ENCODE measurements around the gene UBE2D3. TPM values are rescaled to one million over a fixed set of nuclear protein-coding genes. Genes with fewer than 3 reads are reported as not detected.
"Not testable (repeated sequence)": the region's sequence is repeated elsewhere in the genome, so short reads cannot be mapped to it uniquely, and the experiment has no call there.

UBE2D3 gene
- total RNA-seq, 2 donors from 2014 or later, result 403 to 450 TPM

GRCh38 chr4:102823897-102824296, 3.5 kb downstream of the UBE2D3 start:
- Mint-ChIP-seq H3K9me3 (no peaks in the 10 kb centered on the region), H3K27me3 (no peaks in the 10 kb centered on the region), H3K4me1 (peaks cover 23% of the 10 kb centered on the region), H3K4me3 (no peak overlapping the region), H3K27ac (peak overlapping the region; percentile 75), H3K36me3 (ENCODE audit: low read depth) (no peaks in the 10 kb centered on the region)
- no peak for ATAC-seq (replicated peaks)

DNA sequence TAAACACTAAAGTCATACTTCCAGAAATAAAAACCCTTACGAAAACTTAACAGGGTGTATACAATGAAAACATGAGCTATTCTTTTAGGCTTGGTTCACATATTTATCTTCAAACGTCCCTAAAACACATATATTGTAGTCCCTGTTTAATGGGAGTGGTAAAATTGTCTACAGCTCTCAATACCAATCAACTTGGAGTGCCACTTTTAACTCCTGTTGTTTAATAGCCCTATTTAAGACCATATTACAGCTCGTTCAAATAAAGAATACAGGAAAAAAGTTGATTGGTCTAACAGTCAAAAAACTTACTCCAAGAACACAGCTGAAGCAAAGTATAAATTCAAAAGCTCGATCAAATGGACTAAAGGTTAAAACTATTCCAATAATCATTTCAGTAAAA, 3.9 kb downstream of the UBE2D3 start:
- Mint-ChIP-seq H3K27me3 (no peaks in the 10 kb centered on the region), H3K4me3 (no peak overlapping the region), H3K4me1 (peaks cover 27% of the 10 kb centered on the region), H3K27ac (peak overlapping the region; percentile 75), H3K9me3 (no peaks in the 10 kb centered on the region), H3K36me3 (ENCODE audit: low read depth) (no peaks in the 10 kb centered on the region)
- ATAC-seq (replicated peaks), result no peak

DNA sequence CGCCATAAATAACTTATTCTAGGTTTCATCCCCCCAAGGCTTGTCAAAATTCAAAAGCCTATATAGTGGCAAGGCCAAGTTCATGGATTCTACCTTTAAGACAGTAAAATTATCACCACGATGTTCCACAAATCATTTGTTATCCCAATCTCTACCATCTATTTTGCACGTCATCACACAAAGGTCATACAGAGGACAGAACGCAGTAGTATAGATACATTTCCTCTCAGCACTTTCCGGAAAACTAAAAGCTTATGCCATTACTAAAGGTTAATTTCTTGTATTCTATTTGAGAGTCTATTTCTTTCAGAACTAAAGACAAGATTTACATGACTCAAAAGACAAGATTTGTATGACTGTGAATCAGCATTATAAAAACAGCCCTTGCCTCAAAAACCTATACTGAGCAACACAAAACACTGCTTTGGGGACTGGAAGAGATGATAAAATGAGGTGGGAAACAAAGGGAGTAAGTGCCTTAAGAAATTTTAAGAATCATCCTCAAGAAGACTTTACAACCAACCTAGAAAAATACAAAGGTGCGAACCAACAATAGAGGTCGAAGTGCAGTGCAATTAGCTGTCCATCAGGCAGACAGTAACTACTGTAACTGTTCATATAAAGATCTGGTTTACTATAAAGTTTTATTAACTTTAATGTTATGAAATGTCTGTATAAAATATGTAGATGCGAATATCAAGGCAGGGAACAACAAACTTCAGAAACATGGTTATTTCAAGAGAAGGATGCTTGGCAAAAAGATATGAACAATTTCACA, 7.6 kb downstream of the UBE2D3 start:
- Mint-ChIP-seq H3K27me3 (no peaks in the 10 kb centered on the region), H3K27ac (peak overlapping the region; percentile 76), H3K9me3 (no peaks in the 10 kb centered on the region), H3K36me3 (ENCODE audit: low read depth) (no peaks in the 10 kb centered on the region), H3K4me3 (no peak overlapping the region), H3K4me1 (peaks cover 53% of the 10 kb centered on the region)
- ATAC-seq (replicated peaks), result peak; percentile 68

DNA sequence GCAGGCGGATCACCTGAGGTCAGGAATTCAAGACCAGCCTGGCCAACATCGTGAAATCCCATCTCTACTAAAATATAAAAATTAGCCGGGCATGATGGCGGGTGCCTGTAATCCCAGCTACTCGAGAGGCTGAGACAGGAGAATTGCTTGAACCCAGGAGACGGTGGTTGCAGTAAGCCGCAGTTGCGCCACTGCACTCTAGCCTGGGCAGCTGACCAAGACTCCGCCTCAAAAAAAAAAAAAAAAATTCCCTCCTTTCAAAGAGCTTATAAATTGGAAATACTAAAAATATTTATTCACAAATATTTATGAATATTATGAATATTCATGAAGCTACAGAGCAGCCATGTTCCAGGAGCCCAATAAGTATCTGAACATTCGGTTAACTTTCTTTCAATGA, 8.3 kb downstream of the UBE2D3 start:
- not testable (repeated sequence) for H3K4me3 Mint-ChIP-seq; H3K36me3 Mint-ChIP-seq (ENCODE audit: low read depth); H3K9me3 Mint-ChIP-seq; ATAC-seq (replicated peaks); H3K27me3 Mint-ChIP-seq
- H3K27ac Mint-ChIP-seq, result peak overlapping the region; percentile 82
- peaks cover 57% of the 10 kb centered on the region for H3K4me1 Mint-ChIP-seq

DNA sequence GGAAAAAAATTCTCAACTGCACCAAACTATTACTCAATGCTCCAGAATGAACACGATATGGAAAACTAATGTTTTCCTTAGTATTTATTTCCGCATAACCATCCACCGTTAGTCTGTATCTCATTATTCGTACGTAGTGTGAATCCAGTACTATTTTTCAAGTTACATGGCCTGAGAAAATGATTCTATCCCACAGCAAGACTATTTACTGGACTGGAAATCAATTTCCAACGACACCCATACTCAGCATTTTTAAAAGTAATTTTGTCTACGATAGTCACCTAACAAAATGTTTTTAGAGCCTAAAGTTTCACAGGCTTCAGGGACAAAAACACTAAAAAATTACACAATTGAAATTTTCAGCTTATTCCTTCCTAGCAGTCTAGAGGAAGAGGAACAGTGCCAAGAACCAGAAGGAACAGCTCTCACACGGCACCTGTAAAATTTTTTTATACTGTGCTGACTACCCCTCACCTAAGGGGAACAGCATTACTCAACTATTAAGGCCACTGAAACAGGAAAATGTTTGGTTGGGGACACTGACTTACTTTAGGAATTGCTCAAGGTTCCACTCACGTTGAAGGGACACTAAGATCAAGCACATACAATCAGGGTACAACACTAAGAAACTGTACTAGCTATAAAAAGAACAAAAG, 9.6 kb downstream of the UBE2D3 start:
- H3K4me3 Mint-ChIP-seq, result no peak overlapping the region
- peak; percentile 43 for ATAC-seq (replicated peaks)
- H3K27ac Mint-ChIP-seq, result peak overlapping the region; percentile 82

GRCh38 chr4:102817021-102817605, 10.2 kb downstream of the UBE2D3 start:
- ATAC-seq (replicated peaks), result peak; percentile 38
- no peaks in the 10 kb centered on the region for H3K36me3 Mint-ChIP-seq (ENCODE audit: low read depth)
- H3K27me3 Mint-ChIP-seq, result no peaks in the 10 kb centered on the region
- peaks cover 65% of the 10 kb centered on the region for H3K4me1 Mint-ChIP-seq
- no peak overlapping the region for H3K4me3 Mint-ChIP-seq
- H3K9me3 Mint-ChIP-seq, result no peaks in the 10 kb centered on the region
- peak overlapping the region; percentile 82 for H3K27ac Mint-ChIP-seq

More for the DNA sequence above, 9.6 kb downstream of the UBE2D3 start:
- Mint-ChIP-seq H3K9me3 (no peaks in the 10 kb centered on the region), H3K36me3 (ENCODE audit: low read depth) (no peaks in the 10 kb centered on the region), H3K27me3 (no peaks in the 10 kb centered on the region), H3K4me1 (peaks cover 65% of the 10 kb centered on the region)

DNA sequence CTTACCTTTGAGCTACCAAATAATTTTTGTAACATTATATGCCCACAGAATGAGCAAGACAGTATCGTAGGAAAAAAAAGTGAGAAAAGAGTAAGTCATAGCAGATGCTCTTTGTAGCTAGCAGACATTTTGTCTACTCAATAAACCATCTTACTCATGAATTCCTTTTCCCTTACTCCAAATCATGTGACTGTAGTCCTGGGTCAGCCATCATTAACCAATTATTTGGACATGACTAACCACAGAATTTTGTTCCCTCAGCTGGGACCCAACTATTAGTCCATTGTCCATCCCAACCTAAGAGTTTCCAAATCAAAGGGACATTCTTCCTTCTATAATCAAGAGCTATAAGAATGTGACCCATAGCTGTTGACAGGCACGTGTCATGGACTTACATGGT, 11.4 kb downstream of the UBE2D3 start:
- Mint-ChIP-seq H3K27me3 (no peaks in the 10 kb centered on the region), H3K4me3 (no peak overlapping the region), H3K36me3 (ENCODE audit: low read depth) (no peaks in the 10 kb centered on the region), H3K4me1 (peaks cover 67% of the 10 kb centered on the region), H3K27ac (peak overlapping the region; percentile 82), H3K9me3 (no peaks in the 10 kb centered on the region)
- ATAC-seq (replicated peaks), result peak; percentile 45

DNA sequence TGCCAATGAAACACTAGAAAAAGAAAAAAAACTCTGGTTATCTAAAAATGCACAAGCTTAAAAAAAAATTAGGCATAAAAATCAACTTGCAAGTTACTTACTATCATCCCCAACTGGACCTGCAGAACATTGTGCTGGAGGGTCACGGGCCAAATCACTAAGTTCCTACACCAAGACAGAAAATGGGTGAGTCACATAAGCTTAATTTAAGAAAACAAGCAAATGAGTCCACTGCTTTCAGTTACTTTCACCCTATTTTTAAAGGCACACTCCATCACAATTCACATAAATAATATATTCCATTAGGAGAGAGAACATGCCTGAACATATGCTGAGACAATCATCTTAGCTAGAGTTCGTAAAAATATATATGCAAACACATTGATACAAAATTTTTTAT, 17.7 kb downstream of the UBE2D3 start:
- peak; percentile 40 for ATAC-seq (replicated peaks)
- H3K36me3 Mint-ChIP-seq (ENCODE audit: low read depth), result no peaks in the 10 kb centered on the region
- peak overlapping the region; percentile 47 for H3K4me3 Mint-ChIP-seq

DNA sequence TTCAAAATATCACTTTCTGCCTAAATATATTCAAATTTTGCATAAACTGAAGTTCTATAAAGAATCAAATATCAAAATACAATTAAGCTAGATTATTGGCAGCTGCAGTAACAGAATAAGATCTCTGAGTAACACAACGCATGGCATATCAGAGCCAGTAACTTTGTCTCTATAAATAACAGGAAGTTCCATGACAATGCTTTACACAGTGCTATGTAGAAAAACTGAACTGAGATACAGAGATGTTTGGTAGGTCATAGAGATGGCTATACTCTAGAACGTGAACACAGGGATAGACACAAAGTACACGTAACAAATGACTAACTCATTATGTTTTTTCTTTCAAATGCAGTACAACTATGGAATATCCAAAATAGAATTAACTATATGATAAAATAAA, 18.2 kb downstream of the UBE2D3 start:
- Mint-ChIP-seq H3K4me1 (peaks cover 39% of the 10 kb centered on the region), H3K4me3 (peak overlapping the region; percentile 47), H3K27ac (peak overlapping the region; percentile 46), H3K36me3 (ENCODE audit: low read depth) (no peaks in the 10 kb centered on the region), H3K27me3 (no peaks in the 10 kb centered on the region), H3K9me3 (no peaks in the 10 kb centered on the region)
- ATAC-seq (replicated peaks), result peak; percentile 49

More for the DNA sequence above, 17.7 kb downstream of the UBE2D3 start:
- peak overlapping the region; percentile 74 for H3K27ac Mint-ChIP-seq
- H3K27me3 Mint-ChIP-seq, result no peaks in the 10 kb centered on the region
- H3K4me1 Mint-ChIP-seq, result peaks cover 43% of the 10 kb centered on the region
- no peaks in the 10 kb centered on the region for H3K9me3 Mint-ChIP-seq

- H3K9me3 Mint-ChIP-seq, result no peaks in the 10 kb centered on the region
- H3K4me1 Mint-ChIP-seq, result peaks cover 37% of the 10 kb centered on the region
- no peaks in the 10 kb centered on the region for H3K27me3 Mint-ChIP-seq
- H3K27ac Mint-ChIP-seq, result peak overlapping the region; percentile 46
- no peaks in the 10 kb centered on the region for H3K36me3 Mint-ChIP-seq (ENCODE audit: low read depth)
- no peak for ATAC-seq (replicated peaks)
- peak overlapping the region; percentile 14 for H3K4me3 Mint-ChIP-seq
Measured at GRCh38 chr4:102808009-102808408, 19.3 kb downstream of the UBE2D3 start.

GRCh38 chr4:102807345-102807744, 20.0 kb downstream of the UBE2D3 start:
- Mint-ChIP-seq H3K36me3 (ENCODE audit: low read depth) (no peaks in the 10 kb centered on the region), H3K9me3 (no peaks in the 10 kb centered on the region), H3K27me3 (no peaks in the 10 kb centered on the region), H3K4me1 (peaks cover 38% of the 10 kb centered on the region), H3K27ac (no peak overlapping the region), H3K4me3 (no peak overlapping the region)
- no peak for ATAC-seq (replicated peaks)

DNA sequence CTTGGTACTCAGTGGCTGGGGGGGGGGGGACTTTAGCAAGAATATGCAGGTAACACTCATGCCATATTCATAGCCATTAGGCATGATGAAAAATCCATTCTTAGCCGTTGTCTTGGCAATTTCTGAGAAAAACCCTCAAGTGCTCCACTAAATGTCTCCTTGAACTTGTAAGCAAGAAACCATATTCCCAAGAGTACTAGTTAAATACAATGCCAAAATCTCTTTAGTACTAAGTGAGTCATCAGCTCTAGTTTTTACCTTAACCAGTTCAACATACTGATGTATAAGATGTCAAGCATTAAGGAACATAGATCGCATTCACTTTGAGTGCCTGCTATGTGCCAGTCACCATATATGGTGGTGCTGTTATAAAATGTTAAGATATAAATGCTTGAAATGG, 27.5 kb downstream of the UBE2D3 start:
- no peaks in the 10 kb centered on the region for H3K9me3 Mint-ChIP-seq
- no peaks in the 10 kb centered on the region for H3K36me3 Mint-ChIP-seq (ENCODE audit: low read depth)
- H3K4me1 Mint-ChIP-seq, result peaks cover 21% of the 10 kb centered on the region
- no peak overlapping the region for H3K27ac Mint-ChIP-seq
- H3K4me3 Mint-ChIP-seq, result no peak overlapping the region
- no peaks in the 10 kb centered on the region for H3K27me3 Mint-ChIP-seq
- ATAC-seq (replicated peaks), result no peak

- Mint-ChIP-seq H3K4me1 (peaks cover 19% of the 10 kb centered on the region), H3K36me3 (ENCODE audit: low read depth) (no peaks in the 10 kb centered on the region), H3K27ac (no peak overlapping the region), H3K4me3 (no peak overlapping the region), H3K27me3 (no peaks in the 10 kb centered on the region), H3K9me3 (no peaks in the 10 kb centered on the region)
- ATAC-seq (replicated peaks), result no peak
Measured at GRCh38 chr4:102794999-102795398, 32.4 kb downstream of the UBE2D3 start.

DNA sequence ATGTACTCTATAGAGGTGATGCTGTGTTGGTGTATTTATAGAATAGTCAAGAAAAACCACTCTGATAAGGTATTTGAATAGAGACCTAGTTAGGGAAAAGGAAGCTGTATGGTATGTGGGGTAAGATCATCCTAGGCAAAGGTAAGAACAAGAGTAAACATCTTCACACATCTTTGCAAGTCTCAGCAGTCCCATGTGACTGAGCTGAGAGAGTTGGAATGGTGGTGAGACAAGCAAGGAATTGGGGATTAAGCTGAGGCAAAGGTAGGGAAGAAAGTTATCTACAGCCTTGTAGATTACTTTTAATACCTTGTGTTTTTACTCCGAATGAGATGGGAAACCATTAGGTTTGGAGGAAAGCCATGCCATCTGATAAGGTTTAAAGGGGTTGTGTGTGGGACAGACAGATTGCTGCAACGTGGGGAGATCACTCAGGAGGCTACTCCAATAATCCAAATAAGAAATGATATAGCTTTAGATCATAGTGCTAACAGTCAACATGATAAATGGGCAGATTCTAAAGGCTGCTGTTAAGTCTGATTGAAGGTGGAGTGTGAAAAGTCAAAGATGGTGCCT, 34.9 kb downstream of the UBE2D3 start:
- H3K4me1 Mint-ChIP-seq, result peaks cover 26% of the 10 kb centered on the region
- ATAC-seq (replicated peaks), result no peak
- no peaks in the 10 kb centered on the region for H3K27me3 Mint-ChIP-seq
- H3K36me3 Mint-ChIP-seq (ENCODE audit: low read depth), result no peaks in the 10 kb centered on the region
- no peaks in the 10 kb centered on the region for H3K9me3 Mint-ChIP-seq
- no peak overlapping the region for H3K4me3 Mint-ChIP-seq
- H3K27ac Mint-ChIP-seq, result no peak overlapping the region
